Stimulated activated CD4-positive, alpha-beta T cell treated with anti-CD3 and anti-CD28 coated beads, TNF-alpha, amount 100 ng/mL, for 48 hours (primary cell): ENCODE measurements around the gene MKKS.
"Not testable (repeated sequence)": the region's sequence is repeated elsewhere in the genome, so short reads cannot be mapped to it uniquely, and the experiment has no call there.

Experiments
- DNase-seq, 3 donors: peaks; one replicate each; pipeline ENCODE4 v3.0.0-alpha.2; 2020; ENCODE audit warnings: low read depth in 3 of 3

MKKS gene

GRCh38 chr20:10448270-10449156, 14.5 kb upstream of the MKKS start:
- DNase-seq = no peak

- peak in 2 of 3 donors; percentile 22 to 45 for DNase-seq
These were observed 13.0 kb upstream of the MKKS start for GRCh38 chr20:10447028-10447427.

- DNase-seq = no peak
These were observed 11.7 kb upstream of the MKKS start for GRCh38 chr20:10445758-10446157.

- DNase-seq = no peak
These were observed 9.9 kb upstream of the MKKS start for GRCh38 chr20:10443936-10444335.

GRCh38 chr20:10438217-10438616, 4.2 kb upstream of the MKKS start:
- DNase-seq = no peak

GRCh38 chr20:10436053-10436699, 2.2 kb upstream of the MKKS start:
- DNase-seq = no peak

- DNase-seq = peak; percentile 67 to 75 (median 68)
These were observed 1.1 kb upstream of the MKKS start, which contains the start of gene SLX4IP for GRCh38 chr20:10434832-10435812. TSS of gene SLX4IP (plus strand) at chr20:10435305. CDS start at chr20:10458205, 22,900 bp downstream.

GRCh38 chr20:10434467-10434831, 427 bp upstream of the MKKS start:
- DNase-seq = peak; percentile 62 to 67 (median 63)

GRCh38 chr20:10433014-10433622, 904 bp downstream of the MKKS start:
- no peak for DNase-seq

GRCh38 chr20:10432079-10432478, 1.9 kb downstream of the MKKS start:
- no peak for DNase-seq

- no peak for DNase-seq
These were observed 3.3 kb downstream of the MKKS start for GRCh38 chr20:10430704-10431103.

- no peak for DNase-seq
These were observed 4.0 kb downstream of the MKKS start for GRCh38 chr20:10430000-10430466.

- no peak for DNase-seq
These were observed 4.5 kb downstream of the MKKS start for GRCh38 chr20:10429443-10429981.

GRCh38 chr20:10428008-10428407, 6.0 kb downstream of the MKKS start:
- no peak for DNase-seq

GRCh38 chr20:10427060-10427692, 6.8 kb downstream of the MKKS start:
- DNase-seq = peak in 1 of 3 donors; percentile 19

GRCh38 chr20:10423735-10424134, 10.3 kb downstream of the MKKS start:
- DNase-seq = no peak

- DNase-seq = no peak
These were observed 14.4 kb downstream of the MKKS start for GRCh38 chr20:10419550-10420133.

GRCh38 chr20:10417218-10417617, 16.8 kb downstream of the MKKS start:
- not testable (repeated sequence) for DNase-seq

GRCh38 chr20:10415013-10415650, 18.9 kb downstream of the MKKS start:
- no peak for DNase-seq
